Upper lobe of right lung (tissue), 1 donor: Measurements from ENCODE around the gene HOXD1. TPM values are rescaled to one million over a fixed set of nuclear protein-coding genes. Genes with fewer than 3 reads are reported as not detected.

Experiments used
- ATAC-seq: fragments of 200-7000 bp; cut with Tn5 transposase; one replicate; pipeline ENCODE4 v1.9.1; 2020; ENCODE audit warnings: mild to moderate bottlenecking, moderate library complexity
- DNase-seq: peaks from one replicate; pipeline ENCODE4 v3.0.0-alpha.2; 2020
- H3K27ac ChIP-seq: fragments of 200-600 bp; one replicate; pipeline ENCODE4 v1.8.0; 2022
- H3K27me3 ChIP-seq: fragments of 200-600 bp; one replicate; pipeline ENCODE4 v1.8.0; 2022; ENCODE audit warnings: mild to moderate bottlenecking
- H3K36me3 ChIP-seq: fragments of 200-600 bp; one replicate; pipeline ENCODE4 v1.8.0; 2022
- H3K4me1 ChIP-seq: fragments of 200-600 bp; one replicate; pipeline ENCODE4 v1.8.0; 2022
- H3K4me3 ChIP-seq: fragments of 200-600 bp; one replicate; pipeline ENCODE4 v1.8.0; 2022; ENCODE audit warnings: mild to moderate bottlenecking
- H3K9me3 ChIP-seq: fragments of 200-600 bp; one replicate; pipeline ENCODE4 v1.8.0; 2022
- intact Hi-C: fragments of 100-400 bp; cut with DNase I; formaldehyde crosslinking; loops from one replicate; pipeline ENCODE4 v1.11.0; 2022
- total RNA-seq: library from RNA; stranded (reverse); fragmentation: NEBNext Ultra II Directional; extraction: Animal tissue kit (Norgen Biotek cat#: 25700); gene quantifications from one replicate; pipeline ENCODE4 v1.2.1, GENCODE V29; 2021
- TF ChIP-seq, protein P1 (sequence below): fragments of 200-600 bp; IDR thresholded peaks from one replicate; pipeline ENCODE4 v1.8.0; 2022; ENCODE audit warnings: antibody characterized with exemption
- donor health status: DM: no; HTN: yes; CAD: no; lungs with severe emphysema.

The HOXD1 gene
- total RNA-seq, 1 donor from 2014 or later = 4.1 TPM

GRCh38 chr2:176147800-176148496 lies 40.5 kb upstream of the HOXD1 start:
- no peak overlapping the region for H3K27ac ChIP-seq
- H3K9me3 ChIP-seq = no peaks in the 10 kb centered on the region
- DNase-seq (peak; percentile 62), ATAC-seq (no peak)
- no peaks in the 10 kb centered on the region for H3K4me1 ChIP-seq
- intact Hi-C loops = no loop called here
- TF ChIP-seq, protein P1, sequence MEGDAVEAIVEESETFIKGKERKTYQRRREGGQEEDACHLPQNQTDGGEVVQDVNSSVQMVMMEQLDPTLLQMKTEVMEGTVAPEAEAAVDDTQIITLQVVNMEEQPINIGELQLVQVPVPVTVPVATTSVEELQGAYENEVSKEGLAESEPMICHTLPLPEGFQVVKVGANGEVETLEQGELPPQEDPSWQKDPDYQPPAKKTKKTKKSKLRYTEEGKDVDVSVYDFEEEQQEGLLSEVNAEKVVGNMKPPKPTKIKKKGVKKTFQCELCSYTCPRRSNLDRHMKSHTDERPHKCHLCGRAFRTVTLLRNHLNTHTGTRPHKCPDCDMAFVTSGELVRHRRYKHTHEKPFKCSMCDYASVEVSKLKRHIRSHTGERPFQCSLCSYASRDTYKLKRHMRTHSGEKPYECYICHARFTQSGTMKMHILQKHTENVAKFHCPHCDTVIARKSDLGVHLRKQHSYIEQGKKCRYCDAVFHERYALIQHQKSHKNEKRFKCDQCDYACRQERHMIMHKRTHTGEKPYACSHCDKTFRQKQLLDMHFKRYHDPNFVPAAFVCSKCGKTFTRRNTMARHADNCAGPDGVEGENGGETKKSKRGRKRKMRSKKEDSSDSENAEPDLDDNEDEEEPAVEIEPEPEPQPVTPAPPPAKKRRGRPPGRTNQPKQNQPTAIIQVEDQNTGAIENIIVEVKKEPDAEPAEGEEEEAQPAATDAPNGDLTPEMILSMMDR = no peak
- H3K4me3 ChIP-seq = no peak overlapping the region
- peaks cover 94% of the 10 kb centered on the region for H3K27me3 ChIP-seq
- H3K36me3 ChIP-seq = no peaks in the 10 kb centered on the region

DNA sequence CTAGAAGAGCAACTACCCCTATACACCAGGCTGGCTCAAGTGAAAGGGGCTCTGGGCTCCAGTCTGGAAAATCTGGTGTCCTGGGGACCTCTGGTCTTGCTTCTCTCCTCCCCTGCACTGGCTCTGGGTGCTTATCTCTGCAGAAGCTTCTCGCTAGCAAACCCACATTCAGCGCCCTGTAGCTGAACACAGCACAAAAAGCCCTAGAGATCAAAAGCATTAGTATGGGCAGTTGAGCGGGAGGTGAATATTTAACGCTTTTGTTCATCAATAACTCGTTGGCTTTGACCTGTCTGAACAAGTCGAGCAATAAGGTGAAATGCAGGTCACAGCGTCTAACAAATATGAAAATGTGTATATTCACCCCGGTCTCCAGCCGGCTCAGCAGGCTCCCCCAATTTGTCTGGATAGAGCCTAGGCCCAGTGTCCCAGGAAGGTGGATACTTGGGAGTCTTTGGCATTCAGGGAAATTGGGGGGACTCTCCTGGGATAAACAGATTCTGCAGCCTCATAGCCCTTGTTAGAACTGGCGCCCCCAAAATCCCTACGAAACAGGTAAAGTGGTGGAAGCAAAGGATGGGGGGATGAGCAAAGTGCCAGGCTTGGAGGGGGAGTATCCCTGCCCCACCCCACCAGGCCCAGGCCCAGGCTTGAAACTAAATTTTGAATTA lies 39.6 kb upstream of the HOXD1 start:
- DNase-seq (no peak), ATAC-seq (no peak)
- no peak overlapping the region for H3K27ac ChIP-seq
- no peaks in the 10 kb centered on the region for H3K36me3 ChIP-seq
- H3K4me3 ChIP-seq = no peak overlapping the region
- TF ChIP-seq, protein P1 = no peak
- H3K4me1 ChIP-seq = no peaks in the 10 kb centered on the region
- no peaks in the 10 kb centered on the region for H3K9me3 ChIP-seq
- intact Hi-C loops = no loop called here
- H3K27me3 ChIP-seq = peaks cover 95% of the 10 kb centered on the region

- DNase-seq (no peak), ATAC-seq (no peak)
- Histone ChIP-seq H3K27me3 (peaks cover 98% of the 10 kb centered on the region), H3K4me3 (no peak overlapping the region), H3K9me3 (no peaks in the 10 kb centered on the region), H3K36me3 (no peaks in the 10 kb centered on the region), H3K27ac (no peak overlapping the region), H3K4me1 (no peaks in the 10 kb centered on the region)
- TF ChIP-seq, protein P1 = no peak
- intact Hi-C loops = no loop called here
Observed at GRCh38 chr2:176149481-176149938, 39.0 kb upstream of the HOXD1 start.

- peaks cover 99% of the 10 kb centered on the region for H3K27me3 ChIP-seq
- H3K4me1 ChIP-seq = no peaks in the 10 kb centered on the region
- no peaks in the 10 kb centered on the region for H3K9me3 ChIP-seq
- H3K36me3 ChIP-seq = no peaks in the 10 kb centered on the region
- no peak overlapping the region for H3K4me3 ChIP-seq
- no peak for DNase-seq
- no peak overlapping the region for H3K27ac ChIP-seq
- intact Hi-C loops = no loop called here
- TF ChIP-seq, protein P1 = no peak
- no peak for ATAC-seq
Observed at GRCh38 chr2:176149939-176150583, 38.4 kb upstream of the HOXD1 start.

DNA sequence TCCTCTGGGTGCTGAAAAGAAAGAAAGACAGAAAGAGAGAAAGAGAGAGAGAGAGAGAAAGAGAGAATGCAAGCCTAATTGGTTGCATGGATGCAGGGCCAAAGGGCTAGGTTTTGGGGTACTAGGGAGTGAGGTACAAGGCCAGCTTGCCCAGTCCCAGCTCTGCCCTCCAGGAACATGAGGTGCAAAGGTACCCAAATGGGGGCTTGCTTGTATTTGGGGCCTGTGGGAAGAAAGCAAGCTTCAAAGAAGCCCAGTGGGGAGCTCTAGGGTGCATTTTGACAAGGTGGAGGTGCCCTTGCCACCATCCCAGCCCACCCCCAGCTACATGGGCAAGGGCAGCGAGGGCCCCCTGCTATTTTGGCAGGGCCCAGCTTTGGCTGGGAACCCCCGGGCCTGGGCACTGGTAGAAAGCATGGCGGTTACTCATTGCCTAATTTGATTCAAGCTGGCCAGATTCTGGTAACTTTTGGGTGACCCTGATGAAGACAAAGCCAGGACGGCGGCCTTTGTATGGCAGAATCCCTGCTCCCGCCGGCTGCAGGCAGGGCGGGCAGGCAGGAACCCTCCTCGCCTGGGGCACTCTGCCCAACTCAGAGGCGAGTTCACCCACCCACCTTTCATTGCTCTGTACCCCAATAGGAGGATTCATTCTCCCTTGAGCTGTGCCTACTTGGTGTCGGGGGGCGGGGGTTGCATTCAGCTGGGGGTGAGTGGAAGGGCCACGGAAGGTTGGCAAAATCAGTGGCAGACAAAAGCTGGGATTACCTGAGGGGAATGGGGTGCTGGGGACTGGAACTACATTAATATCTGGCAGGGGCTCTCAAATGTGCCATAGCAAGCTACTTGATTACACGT lies 37.7 kb upstream of the HOXD1 start:
- Histone ChIP-seq H3K27me3 (peaks cover 99% of the 10 kb centered on the region), H3K27ac (no peak overlapping the region), H3K4me1 (no peaks in the 10 kb centered on the region), H3K4me3 (no peak overlapping the region), H3K36me3 (no peaks in the 10 kb centered on the region), H3K9me3 (no peaks in the 10 kb centered on the region)
- ATAC-seq = no peak
- intact Hi-C loops = no loop called here
- DNase-seq = peak; percentile 49
- TF ChIP-seq, protein P1 = no peak
